Left ventricle myocardium inferior (tissue), 1 donor: ENCODE results near the gene UGT3A2. TPM values are rescaled to one million over a fixed set of nuclear protein-coding genes. Genes with fewer than 3 reads are reported as not detected.
A peak's percentile ranks its signal among the peaks of the same experiment; 100 is the strongest.

Experiments used
- DNase-seq: peaks from one replicate; pipeline ENCODE4 v3.0.0-alpha.2; 2020
- H3K27ac ChIP-seq: fragments of 200-600 bp; replicated peaks from 2 replicates; pipeline ENCODE4 v1.8.0; 2021
- H3K27me3 ChIP-seq: fragments of 200-600 bp; 2 replicates; pipeline ENCODE4 v1.8.0; 2021; ENCODE audit warnings: low read depth
- H3K36me3 ChIP-seq: fragments of 200-600 bp; 2 replicates; pipeline ENCODE4 v1.8.0; 2021
- H3K4me1 ChIP-seq: fragments of 200-600 bp; 2 replicates; pipeline ENCODE4 v1.8.0; 2021
- H3K4me3 ChIP-seq: fragments of 200-600 bp; 2 replicates; pipeline ENCODE4 v1.8.0; 2021; ENCODE audit warnings: mild to moderate bottlenecking, moderate library complexity
- H3K9me3 ChIP-seq: fragments of 200-600 bp; replicated peaks from 2 replicates; pipeline ENCODE4 v1.8.0; 2021
- CTCF ChIP-seq: fragments of 200-600 bp; IDR thresholded peaks from 2 replicates; pipeline ENCODE4 v1.8.0; 2021; ENCODE audit warnings: antibody characterized with exemption, mild to moderate bottlenecking, borderline replicate concordance
- intact Hi-C: fragments of 100-400 bp; cut with micrococcal nuclease; formaldehyde crosslinking; loops from one replicate; pipeline ENCODE4 v1.11.0; 2022
- long read RNA-seq: library from polyadenylated mRNA; unstranded; transcript quantifications from one replicate; pipeline ENCODE4 v2.0.0, GENCODE V29; 2021
- total RNA-seq: library from RNA; stranded (reverse); fragmentation: NEBNext Ultra II Directional; extraction: Animal tissue kit (Norgen Biotek cat#: 25700); gene quantifications from one replicate; pipeline ENCODE4 v1.2.1, GENCODE V29; 2021
- donor health status: DM: no; HTN: yes; CAD: no; lungs with severe emphysema.

UGT3A2 gene
- not detected for total RNA-seq
- long read RNA-seq = 0 reads

DNA sequence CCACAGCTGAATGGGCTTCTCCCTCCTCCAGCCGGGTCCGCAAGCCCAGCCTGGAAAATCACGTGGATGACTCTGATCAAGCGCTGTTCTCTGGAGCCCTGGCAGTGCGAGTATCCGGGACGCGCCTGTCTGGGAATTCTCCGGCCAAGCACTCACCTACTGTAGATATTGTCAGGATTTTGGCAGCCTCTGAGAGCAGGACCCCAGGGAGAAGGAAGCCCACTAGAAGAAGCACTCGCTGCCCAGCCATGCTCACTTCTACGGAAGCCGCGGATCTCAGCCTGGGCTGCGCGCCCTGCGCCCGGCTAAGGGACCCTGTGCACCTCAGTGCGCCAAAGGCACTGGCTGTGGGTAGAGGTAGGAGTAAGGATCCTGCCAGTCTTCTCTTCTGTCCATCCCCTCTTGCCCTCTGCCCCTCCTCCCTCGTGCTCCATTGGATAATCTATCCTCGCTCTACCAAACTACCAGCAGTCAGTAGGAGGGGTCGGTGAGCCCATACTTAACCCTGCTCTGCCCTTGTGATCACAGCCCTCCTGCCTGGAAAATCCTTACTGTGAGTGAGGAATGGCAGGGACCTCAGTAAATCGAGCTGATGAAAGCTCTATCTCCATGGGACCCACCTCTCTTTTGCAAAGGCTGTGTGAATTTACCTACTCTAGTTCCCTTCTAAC, at the start of gene UGT3A2:
Gene UGT3A2, minus strand, starts transcription at position 343 of the 671 bp plus-strand sequence. Its CDS starts 93 bp downstream, at position 250.
- intact Hi-C loops = no loop called here
- Histone ChIP-seq H3K27me3 (peaks cover 60% of the 10 kb centered on the region), H3K27ac (no peak within 1 kb of the TSS), H3K36me3 (no peaks in the 10 kb centered on the region), H3K4me1 (no peaks in the 10 kb centered on the region), H3K9me3 (peaks cover 6% of the 10 kb centered on the region), H3K4me3 (peak within 1 kb of the TSS; percentile 32)
- DNase-seq = no peak
- TF ChIP-seq CTCF = no peak

DNA sequence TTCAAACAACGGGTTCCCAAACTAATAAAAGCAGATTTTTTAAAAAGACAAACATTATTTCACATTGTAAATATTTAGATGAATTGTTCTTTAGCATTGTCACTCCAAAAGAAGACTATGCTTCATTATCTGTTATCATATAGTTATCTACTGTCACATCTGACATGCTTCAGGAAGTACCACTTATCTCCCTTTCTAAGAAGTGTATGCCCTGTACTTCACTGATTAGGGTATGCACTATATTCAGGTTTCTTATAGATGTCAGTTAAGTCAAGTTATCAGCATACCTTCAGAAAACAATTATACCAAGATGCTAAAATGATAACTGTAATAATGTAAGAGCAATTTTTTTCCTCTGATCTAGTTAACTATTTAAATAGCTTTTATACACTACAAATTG, 44.6 kb upstream of the UGT3A2 start:
- Histone ChIP-seq H3K27ac (no peak overlapping the region), H3K4me1 (no peaks in the 10 kb centered on the region), H3K36me3 (peaks cover 84% of the 10 kb centered on the region), H3K4me3 (no peak overlapping the region), H3K27me3 (no peaks in the 10 kb centered on the region), H3K9me3 (no peaks in the 10 kb centered on the region)
- no peak for TF ChIP-seq CTCF
- DNase-seq = no peak
- intact Hi-C loops = no loop called here

DNA sequence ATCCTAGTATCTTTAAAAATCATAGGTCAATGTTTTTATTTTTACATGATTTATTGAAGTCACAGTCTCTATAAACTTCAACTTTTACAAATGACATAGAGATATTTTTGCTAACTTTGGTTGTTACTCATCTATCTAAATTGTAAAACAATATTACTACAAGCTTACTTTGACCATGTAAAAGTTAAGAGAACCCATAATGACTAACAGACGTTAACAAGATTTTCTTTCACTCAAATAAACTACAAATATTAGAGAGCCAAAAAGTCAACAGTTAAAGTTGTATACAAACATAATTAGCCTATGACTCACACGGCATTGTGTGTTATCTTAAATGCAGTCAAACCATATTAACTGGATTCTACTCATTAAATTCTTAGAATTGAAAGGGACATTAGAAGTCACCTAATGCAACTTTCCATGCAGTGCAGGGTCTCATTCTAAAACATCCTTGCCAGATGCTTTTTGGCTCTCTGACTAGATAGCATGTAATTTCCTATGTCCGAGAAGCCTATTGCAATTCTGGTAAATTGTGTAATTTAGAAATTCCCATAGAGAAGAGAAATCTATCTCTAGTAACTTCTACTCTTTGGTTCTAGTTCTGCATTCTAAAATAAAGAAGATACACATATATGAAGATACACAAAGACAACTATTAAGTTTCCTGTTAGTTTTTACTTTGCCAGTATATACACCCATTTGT, 42.2 kb upstream of the UGT3A2 start:
- Histone ChIP-seq H3K4me3 (no peak overlapping the region), H3K27ac (no peak overlapping the region), H3K9me3 (no peaks in the 10 kb centered on the region), H3K36me3 (peaks cover 85% of the 10 kb centered on the region), H3K4me1 (no peaks in the 10 kb centered on the region), H3K27me3 (no peaks in the 10 kb centered on the region)
- intact Hi-C loops = no loop called here
- TF ChIP-seq CTCF = no peak
- no peak for DNase-seq

DNA sequence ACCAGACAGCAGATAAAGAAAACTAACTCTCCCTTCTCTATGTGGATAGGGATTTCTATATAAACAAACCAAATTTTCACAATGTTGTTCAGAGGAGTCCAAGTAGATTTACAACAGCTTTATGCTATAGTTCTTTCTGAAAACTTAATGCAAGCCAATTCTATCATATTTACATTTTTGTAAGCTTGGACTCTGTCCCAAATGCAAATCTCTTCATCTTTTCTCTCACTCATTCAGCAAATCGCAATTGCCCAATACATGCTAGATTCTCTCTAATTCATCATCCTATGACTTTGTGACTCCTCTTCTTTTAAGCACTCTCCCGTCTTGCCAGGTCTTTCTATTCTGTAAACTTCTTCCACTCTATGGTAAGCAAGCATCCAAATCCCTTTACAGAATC, 39.1 kb upstream of the UGT3A2 start:
- no peak for TF ChIP-seq CTCF
- Histone ChIP-seq H3K36me3 (peaks cover 85% of the 10 kb centered on the region), H3K27me3 (no peaks in the 10 kb centered on the region), H3K27ac (no peak overlapping the region), H3K4me3 (no peak overlapping the region), H3K4me1 (no peaks in the 10 kb centered on the region), H3K9me3 (no peaks in the 10 kb centered on the region)
- intact Hi-C loops = no loop called here
- DNase-seq = no peak

DNA sequence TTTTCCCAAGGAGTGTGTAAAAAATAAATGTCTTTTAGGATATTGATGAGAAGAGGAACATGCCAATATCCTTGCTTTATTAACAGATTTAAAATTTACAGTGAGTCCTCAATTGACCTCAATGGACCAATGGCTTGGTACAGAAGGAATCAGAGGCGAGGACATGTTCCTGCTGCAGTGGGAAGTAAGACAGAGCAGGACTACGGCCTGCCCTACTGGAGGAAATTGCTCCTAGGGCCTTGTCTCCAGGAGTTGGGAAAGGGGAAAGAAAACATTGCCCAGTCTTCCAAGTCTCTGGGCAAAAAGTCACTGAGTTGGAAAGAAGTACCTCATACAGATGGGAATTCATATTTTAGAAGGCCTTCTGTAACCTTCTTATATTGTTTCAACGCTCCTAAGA, 33.1 kb upstream of the UGT3A2 start:
- Histone ChIP-seq H3K4me1 (no peaks in the 10 kb centered on the region), H3K36me3 (peaks cover 27% of the 10 kb centered on the region), H3K9me3 (no peaks in the 10 kb centered on the region), H3K4me3 (no peak overlapping the region), H3K27me3 (no peaks in the 10 kb centered on the region), H3K27ac (no peak overlapping the region)
- TF ChIP-seq CTCF = no peak
- DNase-seq = no peak
- intact Hi-C loops = no loop called here
